SK-N-SH (cell line): ENCODE measurements around the gene LRP1. TPM values are rescaled to one million over a fixed set of nuclear protein-coding genes. Genes with fewer than 3 reads are reported as not detected.

Experiments
- CTCF ChIA-PET: fragments of 300-600, 350-600 bp; formaldehyde crosslinking; extraction: SDS; loops from one replicate; lab custom pipeline; 2021; lab: Yijun Ruan, JAX
- POLR2A ChIA-PET: fragments of 350-600 bp; sonication (Branson Sonifier 250); formaldehyde crosslinking; extraction: SDS; loops from one replicate; lab custom pipeline; 2020; ENCODE audit warnings: antibody characterized with exemption, inconsistent platforms; lab: Yijun Ruan, JAX
- DNase-seq: peaks from one replicate; pipeline ENCODE4 v3.0.0; 2012
- H2AFZ ChIP-seq: fragments of 200-600 bp; sonication (generic); 2 replicates; pipeline ENCODE4 v1.8.1; 2016; ENCODE audit warnings: antibody characterized with exemption, mild to moderate bottlenecking, low read depth
- H3F3A ChIP-seq: fragments of 200-600 bp; sonication (generic); replicated peaks from 2 replicates; pipeline ENCODE3; 2016; ENCODE audit warnings: antibody characterized with exemption, mild to moderate bottlenecking; ENCODE audit not compliant: insufficient read depth
- H3K27ac ChIP-seq, 2 experiments: fragments of 200-500 bp in 1 of 2; fragments of 200-600 bp in 1 of 2; sonication (Bioruptor generic) in 1 of 2; sonication (generic), shearing (Covaris generic) in 1 of 2; 2 replicates each; pipeline versions ENCODE4 v1.5.1 to v1.6.1; 2014 to 2016; ENCODE audit warnings: low read depth in 2 of 2, inconsistent platforms in 1 of 2, low read length in 1 of 2, mild to moderate bottlenecking in 1 of 2, mixed read lengths in 1 of 2
- H3K27me3 ChIP-seq: fragments of 200-600 bp; sonication (generic), shearing (Covaris generic); 2 replicates; pipeline ENCODE4 v1.6.1; 2016; ENCODE audit warnings: mixed run types; ENCODE audit not compliant: insufficient read depth
- H3K36me3 ChIP-seq, 2 experiments: fragments of 200-500 bp in 1 of 2; fragments of 200-600 bp in 1 of 2; sonication (Bioruptor generic) in 1 of 2; sonication (generic) in 1 of 2; replicated peaks in 1 of 2; 2 replicates each; pipeline versions ENCODE3 to v1.5.1; 2014 to 2016; ENCODE audit warnings: low read length in 1 of 2, mild to moderate bottlenecking in 1 of 2; ENCODE audit not compliant: insufficient read depth in 2 of 2, control insufficient read depth in 1 of 2
- H3K4me1 ChIP-seq, 2 experiments: fragments of 200-500 bp in 1 of 2; fragments of 200-600 bp in 1 of 2; sonication (Bioruptor generic) in 1 of 2; sonication (generic), shearing (Covaris generic) in 1 of 2; 2 replicates each; pipeline versions ENCODE4 v1.5.1 to v1.6.1; 2014 to 2016; ENCODE audit warnings: low read depth in 1 of 2, low read length in 1 of 2, mixed run types in 1 of 2; ENCODE audit not compliant: insufficient read depth in 2 of 2, control insufficient read depth in 1 of 2
- H3K4me2 ChIP-seq: fragments of 200-600 bp; sonication (generic), shearing (Covaris generic); 2 replicates; pipeline ENCODE4 v1.6.1; 2017; ENCODE audit warnings: mixed run types
- H3K4me3 ChIP-seq, 2 experiments: fragments of 200-500 bp in 1 of 2; fragments of 200-600 bp in 1 of 2; sonication (Bioruptor generic) in 1 of 2; sonication (generic), shearing (Covaris generic) in 1 of 2; 2 replicates each; pipeline versions ENCODE4 v1.5.1 to v1.8.1; 2014 to 2016; ENCODE audit warnings: low read depth in 2 of 2, inconsistent platforms in 1 of 2, low read length in 1 of 2, mild to moderate bottlenecking in 1 of 2, mixed read lengths in 1 of 2, moderate library complexity in 1 of 2
- H3K79me2 ChIP-seq: fragments of 200-600 bp; sonication (generic); 2 replicates; pipeline ENCODE4 v1.8.1; 2017; ENCODE audit warnings: mild to moderate bottlenecking; ENCODE audit not compliant: insufficient read depth
- H3K9ac ChIP-seq: fragments of 200-600 bp; sonication (generic); 2 replicates; pipeline ENCODE4 v1.6.1; 2017; ENCODE audit warnings: mixed run types
- H3K9me2 ChIP-seq: fragments of 200-600 bp; sonication (generic); 2 replicates; pipeline ENCODE4 v1.6.1; 2017; ENCODE audit warnings: mixed run types
- H3K9me3 ChIP-seq: fragments of 200-600 bp; sonication (generic); 2 replicates; pipeline ENCODE4 v1.6.1; 2017; ENCODE audit warnings: mixed run types, mild to moderate bottlenecking, moderate library complexity
- H4K20me1 ChIP-seq: fragments of 200-600 bp; sonication (generic); 2 replicates; pipeline ENCODE4 v1.6.1; 2017; ENCODE audit warnings: mild to moderate bottlenecking, mixed run types; ENCODE audit not compliant: insufficient read depth
- CHD2 ChIP-seq: fragments of 150-350 bp; IDR thresholded peaks from 2 replicates; pipeline ENCODE4 v1.6.1; 2018; ENCODE audit warnings: low read length; ENCODE audit not compliant: partially characterized antibody
- ELF1 ChIP-seq: IDR thresholded peaks from 2 replicates; pipeline ENCODE4 v1.4.0; 2012
- EP300 ChIP-seq, 2 experiments: IDR thresholded peaks; 2 replicates each; pipeline versions ENCODE4 v1.4.0 to v1.6.1; 2012; ENCODE audit warnings: borderline replicate concordance in 1 of 2, low read depth in 1 of 2, low read length in 1 of 2
- FOXJ3 ChIP-seq: sonication (generic); formaldehyde crosslinking; IDR thresholded peaks from 2 replicates; pipeline ENCODE4 v1.5.1; 2020; ENCODE audit warnings: mild to moderate bottlenecking, missing genetic modification reagents
- GATA2 ChIP-seq: sonication (generic); formaldehyde crosslinking; IDR thresholded peaks from 2 replicates; pipeline ENCODE4 v1.5.0; 2020; ENCODE audit warnings: mild to moderate bottlenecking, missing genetic modification reagents
- MEF2A ChIP-seq: IDR thresholded peaks from 2 replicates; pipeline ENCODE4 v1.4.0; 2012; ENCODE audit warnings: low read depth, borderline replicate concordance
- MXI1 ChIP-seq: IDR thresholded peaks from 2 replicates; pipeline ENCODE4 v1.6.1; 2012; ENCODE audit warnings: mild to moderate bottlenecking, low read depth, low read length, improper control_type of control experiment
- NFIC ChIP-seq: IDR thresholded peaks from 2 replicates; pipeline ENCODE4 v1.4.0; 2012; ENCODE audit warnings: borderline replicate concordance
- NRF1 ChIP-seq: IDR thresholded peaks from 2 replicates; pipeline ENCODE4 v1.6.1; 2012; ENCODE audit warnings: low read depth, mild to moderate bottlenecking, low read length
- POLR2AphosphoS5 ChIP-seq: IDR thresholded peaks from 2 replicates; pipeline ENCODE4 v1.6.1; 2012; ENCODE audit warnings: low read depth, low read length
- RAD21 ChIP-seq: IDR thresholded peaks from 2 replicates; pipeline ENCODE4 v1.6.1; 2012; ENCODE audit warnings: mild to moderate bottlenecking, low read length
- SIN3A ChIP-seq: IDR thresholded peaks from 2 replicates; pipeline ENCODE4 v1.6.1; 2012; ENCODE audit warnings: low read depth, mild to moderate bottlenecking, low read length, moderate library complexity, borderline replicate concordance
- SMC3 ChIP-seq: IDR thresholded peaks from 2 replicates; pipeline ENCODE4 v1.6.1; 2012; ENCODE audit warnings: low read depth, low read length, improper control_type of control experiment
- TAF1 ChIP-seq: IDR thresholded peaks from 2 replicates; pipeline ENCODE4 v1.6.1; 2012; ENCODE audit warnings: low read depth, mild to moderate bottlenecking, low read length, moderate library complexity, borderline replicate concordance
- WGBS: methylation state at CpG from one replicate; pipeline ENCODE4 v1.1.6; 2017; ENCODE audit warnings: low lambda C conversion rate; 5-methylcytosine and 5-hydroxymethylcytosine counted together
- polyA plus RNA-seq, 3 experiments: library from polyadenylated mRNA; depleted of rRNA; stranded (reverse); fragments of >200 nt; gene quantifications; 2 replicates each; pipeline ENCODE4 v1.2.3, GENCODE V29; 2012
- TF ChIP-seq, protein P1 (sequence below): IDR thresholded peaks from 2 replicates; pipeline ENCODE4 v1.4.0; 2012; ENCODE audit warnings: low read depth
- TF ChIP-seq, protein P2 (sequence below): IDR thresholded peaks from 2 replicates; pipeline ENCODE4; 2012
- TF ChIP-seq, protein P3 (sequence below): fragments of 150-350 bp; IDR thresholded peaks from 2 replicates; pipeline ENCODE4 v1.6.1; 2017; ENCODE audit warnings: antibody characterized with exemption, low read length, low read depth, borderline replicate concordance
- TF ChIP-seq, protein P4 (sequence below): IDR thresholded peaks from 2 replicates; pipeline ENCODE4 v1.4.0; 2012; ENCODE audit warnings: low read depth, borderline replicate concordance

LRP1 gene
- polyA plus RNA-seq, 1 of the 3 experiments (the other 2 are of a cell fraction) = 55.0 TPM

DNA sequence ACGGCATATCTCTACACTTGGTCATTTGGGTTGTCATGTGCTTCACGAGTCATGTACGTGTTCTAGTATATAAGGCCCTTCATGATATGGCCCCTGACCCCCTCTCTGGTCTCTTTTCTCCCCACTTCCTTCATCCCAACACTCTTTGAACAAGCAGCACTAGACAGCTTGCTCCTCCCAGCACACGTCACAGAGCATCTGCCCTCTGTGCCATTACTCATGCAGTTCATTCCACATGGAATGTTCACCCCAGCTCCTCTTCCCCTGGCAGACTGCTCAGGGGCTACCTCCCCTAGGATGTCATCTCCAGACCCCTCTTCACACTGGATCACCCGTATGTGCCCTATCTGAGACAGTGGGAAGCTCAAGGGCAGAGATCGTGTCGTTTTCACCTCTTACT is 33.2 kb downstream of the LRP1 start:
- H4K20me1 ChIP-seq = no peaks in the 10 kb centered on the region
- H3K9me3 ChIP-seq = no peaks in the 10 kb centered on the region
- H3K79me2 ChIP-seq = 0 out of 2 replicates have a peak, but pooled peaks cover 2% of the 10 kb centered on the region
- H2AFZ ChIP-seq = no peak overlapping the region
- H3K27ac ChIP-seq = no peak overlapping the region
- peaks cover 3% of the 10 kb centered on the region for H3F3A ChIP-seq
- H3K9me2 ChIP-seq = no peaks in the 10 kb centered on the region
- H3K9ac ChIP-seq = no peak overlapping the region
- CTCF ChIA-PET = interaction anchor here (0.8 to 33.3 kb wide), 5 partner anchors 13 to 52 kb away, joined by 3 to 616 read pairs (median 4); partner anchors contain the start of genes LRP1 and LRP1-AS
- DNase-seq = no peak
- no peak overlapping the region for H3K4me3 ChIP-seq
- H3K27me3 ChIP-seq = no peaks in the 10 kb centered on the region
- POLR2A ChIA-PET = no interaction called here
- TF ChIP-seq SIN3A (no peak), MXI1 (no peak), EP300 (IDR thresholded peaks at IDR 0.05; ENCODE audit: borderline replicate concordance in 1 of 2, low read depth in 1 of 2, low read length in 1 of 2) (no peak), POLR2AphosphoS5 (no peak), MEF2A (no peak), SMC3 (no peak), CHD2 (no peak), RAD21 (no peak), ELF1 (no peak), TAF1 (no peak), NFIC (no peak), GATA2 (no peak), FOXJ3 (CRISPR knock-in tag) (no peak), NRF1 (no peak)
- TF ChIP-seq, protein P1, sequence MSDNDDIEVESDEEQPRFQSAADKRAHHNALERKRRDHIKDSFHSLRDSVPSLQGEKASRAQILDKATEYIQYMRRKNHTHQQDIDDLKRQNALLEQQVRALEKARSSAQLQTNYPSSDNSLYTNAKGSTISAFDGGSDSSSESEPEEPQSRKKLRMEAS = no peak
- TF ChIP-seq, protein P2, sequence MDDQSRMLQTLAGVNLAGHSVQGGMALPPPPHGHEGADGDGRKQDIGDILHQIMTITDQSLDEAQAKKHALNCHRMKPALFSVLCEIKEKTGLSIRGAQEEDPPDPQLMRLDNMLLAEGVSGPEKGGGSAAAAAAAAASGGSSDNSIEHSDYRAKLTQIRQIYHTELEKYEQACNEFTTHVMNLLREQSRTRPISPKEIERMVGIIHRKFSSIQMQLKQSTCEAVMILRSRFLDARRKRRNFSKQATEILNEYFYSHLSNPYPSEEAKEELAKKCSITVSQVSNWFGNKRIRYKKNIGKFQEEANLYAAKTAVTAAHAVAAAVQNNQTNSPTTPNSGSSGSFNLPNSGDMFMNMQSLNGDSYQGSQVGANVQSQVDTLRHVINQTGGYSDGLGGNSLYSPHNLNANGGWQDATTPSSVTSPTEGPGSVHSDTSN = no peak
- TF ChIP-seq, protein P3, sequence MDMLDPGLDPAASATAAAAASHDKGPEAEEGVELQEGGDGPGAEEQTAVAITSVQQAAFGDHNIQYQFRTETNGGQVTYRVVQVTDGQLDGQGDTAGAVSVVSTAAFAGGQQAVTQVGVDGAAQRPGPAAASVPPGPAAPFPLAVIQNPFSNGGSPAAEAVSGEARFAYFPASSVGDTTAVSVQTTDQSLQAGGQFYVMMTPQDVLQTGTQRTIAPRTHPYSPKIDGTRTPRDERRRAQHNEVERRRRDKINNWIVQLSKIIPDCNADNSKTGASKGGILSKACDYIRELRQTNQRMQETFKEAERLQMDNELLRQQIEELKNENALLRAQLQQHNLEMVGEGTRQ = no peak
- TF ChIP-seq, protein P4, sequence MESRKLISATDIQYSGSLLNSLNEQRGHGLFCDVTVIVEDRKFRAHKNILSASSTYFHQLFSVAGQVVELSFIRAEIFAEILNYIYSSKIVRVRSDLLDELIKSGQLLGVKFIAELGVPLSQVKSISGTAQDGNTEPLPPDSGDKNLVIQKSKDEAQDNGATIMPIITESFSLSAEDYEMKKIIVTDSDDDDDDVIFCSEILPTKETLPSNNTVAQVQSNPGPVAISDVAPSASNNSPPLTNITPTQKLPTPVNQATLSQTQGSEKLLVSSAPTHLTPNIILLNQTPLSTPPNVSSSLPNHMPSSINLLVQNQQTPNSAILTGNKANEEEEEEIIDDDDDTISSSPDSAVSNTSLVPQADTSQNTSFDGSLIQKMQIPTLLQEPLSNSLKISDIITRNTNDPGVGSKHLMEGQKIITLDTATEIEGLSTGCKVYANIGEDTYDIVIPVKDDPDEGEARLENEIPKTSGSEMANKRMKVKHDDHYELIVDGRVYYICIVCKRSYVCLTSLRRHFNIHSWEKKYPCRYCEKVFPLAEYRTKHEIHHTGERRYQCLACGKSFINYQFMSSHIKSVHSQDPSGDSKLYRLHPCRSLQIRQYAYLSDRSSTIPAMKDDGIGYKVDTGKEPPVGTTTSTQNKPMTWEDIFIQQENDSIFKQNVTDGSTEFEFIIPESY = no peak
- WGBS = 91% methylated on average over 7 of the region's 7 CpGs
- H3K4me1 ChIP-seq = peaks cover 3 to 16% of the 10 kb centered on the region in 2 experiments; a peak in 1 of 4 replicates
- H3K4me2 ChIP-seq = no peak overlapping the region
- peaks cover 35 to 71% of the 10 kb centered on the region in 2 experiments for H3K36me3 ChIP-seq
